Muscle of arm (tissue), 12 donors: ENCODE data around the gene FTO. TPM values are rescaled to one million over a fixed set of nuclear protein-coding genes. Genes with fewer than 3 reads are reported as not detected.
"Not testable (repeated sequence)": the region's sequence is repeated elsewhere in the genome, so short reads cannot be mapped to it uniquely, and the experiment has no call there.

Experiments
- DNase-seq: peaks from one replicate; pipeline ENCODE4 v3.0.0-alpha.2; 2013
- polyA plus RNA-seq, 12 donors: library from polyadenylated mRNA; unstranded; fragments of 120-200 nt; gene quantifications; one replicate each; pipeline ENCODE4 v1.2.1, GENCODE V29; 2013; ENCODE audit not compliant: insufficient read length in 12 of 12

Gene FTO
- polyA plus RNA-seq, 12 donors = 41.8 to 73.9 (median 62.4) TPM; not detected in 1

DNA sequence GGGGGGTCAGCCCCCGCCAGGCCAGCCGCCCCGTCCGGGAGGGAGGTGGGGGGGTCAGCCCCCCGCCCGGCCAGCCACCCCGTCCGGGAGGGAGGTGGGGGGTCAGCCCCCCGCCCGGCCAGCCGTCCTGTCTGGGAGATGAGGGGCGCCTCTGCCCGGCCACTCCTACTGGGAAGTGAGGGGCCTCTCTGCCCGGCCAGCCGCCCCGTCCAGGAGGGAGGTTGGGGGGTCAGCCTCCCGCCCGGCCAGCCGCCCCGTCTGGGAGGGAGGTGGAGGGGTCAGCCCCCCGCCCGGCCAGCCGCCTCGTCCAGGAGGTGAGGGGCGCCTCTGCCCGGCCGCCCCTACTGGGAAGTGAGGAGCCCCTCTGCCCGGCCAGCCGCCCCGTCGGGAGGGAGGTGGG is 5.7 kb upstream of the FTO start:
- not testable (repeated sequence) for DNase-seq

DNA sequence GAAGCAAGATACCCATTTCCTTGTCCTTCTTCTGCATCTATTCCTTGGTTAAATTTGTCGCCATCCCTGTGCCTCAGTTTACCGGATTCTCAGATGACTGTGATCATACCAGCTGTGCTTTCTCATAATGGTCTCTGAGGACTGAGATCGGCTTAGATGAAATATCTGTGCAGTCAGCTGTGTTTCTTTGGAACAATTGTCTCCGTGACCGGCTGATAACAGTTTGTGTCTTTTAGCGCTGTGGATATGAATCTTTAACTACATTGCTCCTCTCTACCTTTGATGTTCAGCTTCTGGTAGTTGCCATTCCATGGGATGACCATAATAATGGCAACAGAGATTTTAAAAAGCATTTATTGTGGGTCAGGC is 473 bp downstream of the FTO start:
- peak; percentile 18 for DNase-seq

DNA sequence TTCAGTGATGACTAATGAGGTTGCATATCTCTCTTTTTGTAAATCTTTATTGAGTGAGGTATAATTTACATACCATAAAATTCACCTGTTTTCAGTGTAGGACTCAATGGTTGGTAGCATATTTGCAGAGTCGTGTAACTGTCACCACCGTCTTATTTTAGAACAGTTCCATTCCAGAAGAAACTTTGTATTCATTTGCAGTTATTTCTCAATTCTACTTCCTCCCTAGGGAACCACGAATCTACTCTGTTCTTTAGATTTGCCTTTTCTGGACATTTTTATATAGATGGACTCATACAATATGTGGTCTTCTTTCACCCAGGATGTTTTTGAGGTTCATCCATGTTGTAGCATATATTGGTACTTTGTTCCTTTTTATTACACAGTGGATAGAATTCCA is 3.7 kb downstream of the FTO start:
- no peak for DNase-seq

DNA sequence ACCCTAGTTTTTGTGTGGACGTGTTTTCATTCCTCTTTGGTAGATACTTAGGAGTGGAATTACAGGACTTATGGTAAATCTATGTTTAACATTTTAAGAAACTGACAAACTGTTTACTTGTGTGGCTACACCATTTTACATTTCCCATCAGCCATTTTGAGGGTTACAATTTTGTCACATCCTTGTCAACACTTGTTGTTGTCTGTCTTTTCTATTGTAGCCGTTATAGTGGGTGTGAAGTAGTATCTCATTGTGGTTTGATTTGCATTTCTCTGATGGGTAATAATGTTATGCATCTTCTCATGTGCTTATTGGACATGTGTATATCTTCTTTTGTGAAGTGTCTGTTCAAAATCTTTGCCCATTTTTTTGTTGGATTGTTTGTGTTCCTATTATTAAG is 4.5 kb downstream of the FTO start:
- DNase-seq = no peak

DNA sequence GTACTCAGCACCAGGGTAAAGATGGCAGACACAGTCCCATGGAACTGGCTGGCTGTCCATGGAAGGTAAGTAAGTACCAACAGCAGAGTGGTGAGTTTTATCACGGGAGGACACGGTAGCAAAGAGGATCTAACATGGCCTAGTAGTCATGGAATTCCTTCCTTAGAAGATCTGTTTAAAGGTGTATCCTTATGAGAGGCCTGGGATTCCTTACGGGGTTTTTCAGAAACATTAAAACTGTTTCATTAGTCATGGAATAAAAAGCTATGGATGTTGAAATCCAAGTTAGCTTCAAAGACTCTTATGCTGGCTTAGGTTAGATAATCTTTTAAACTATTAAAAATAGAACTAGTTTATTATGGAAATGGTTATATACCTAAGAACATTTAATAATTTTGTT is 7.4 kb downstream of the FTO start:
- no peak for DNase-seq

GRCh38 chr16:53712065-53712464 is 8.1 kb downstream of the FTO start:
- DNase-seq = no peak

- DNase-seq = peak; percentile 31
Measured at GRCh38 chr16:53713403-53714204, 9.6 kb downstream of the FTO start.

DNA sequence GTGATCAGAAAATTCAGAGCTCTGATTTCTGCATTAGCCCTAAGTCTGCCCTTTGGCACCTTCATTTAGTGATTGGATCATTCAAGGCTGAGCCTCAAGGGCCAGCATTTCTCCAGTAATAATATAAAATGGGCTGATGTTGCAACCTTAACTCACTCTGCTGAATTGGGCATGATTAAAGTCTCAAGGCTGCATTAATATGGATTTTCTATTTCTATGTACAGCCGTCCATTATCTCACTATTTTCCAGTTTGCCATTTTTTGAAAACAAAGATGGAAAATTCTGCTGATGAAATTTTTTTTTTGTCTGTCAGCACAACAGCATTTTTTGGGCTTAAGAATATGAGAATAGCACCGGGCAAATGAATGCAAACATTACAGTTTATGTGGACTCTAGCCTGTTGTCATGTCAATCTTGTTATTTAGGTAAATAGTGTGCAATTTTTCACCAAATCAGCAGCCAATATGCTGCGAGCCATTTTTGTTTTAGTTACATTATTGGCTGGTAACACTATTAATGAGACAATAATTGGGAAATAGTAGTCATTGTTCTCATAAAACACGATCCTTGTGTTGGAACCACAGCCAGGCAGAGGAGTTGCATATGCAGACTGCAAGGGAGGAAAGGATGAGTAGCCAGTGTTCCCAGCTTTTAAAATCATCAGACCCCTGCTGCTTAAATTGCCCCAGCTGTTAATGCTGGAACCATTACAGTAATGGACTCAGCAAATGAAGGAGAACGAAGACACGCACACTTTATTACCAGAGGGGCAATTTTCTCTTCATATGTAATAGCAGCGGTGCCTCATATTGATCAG is 10.5 kb downstream of the FTO start:
- peak; percentile 85 for DNase-seq

DNA sequence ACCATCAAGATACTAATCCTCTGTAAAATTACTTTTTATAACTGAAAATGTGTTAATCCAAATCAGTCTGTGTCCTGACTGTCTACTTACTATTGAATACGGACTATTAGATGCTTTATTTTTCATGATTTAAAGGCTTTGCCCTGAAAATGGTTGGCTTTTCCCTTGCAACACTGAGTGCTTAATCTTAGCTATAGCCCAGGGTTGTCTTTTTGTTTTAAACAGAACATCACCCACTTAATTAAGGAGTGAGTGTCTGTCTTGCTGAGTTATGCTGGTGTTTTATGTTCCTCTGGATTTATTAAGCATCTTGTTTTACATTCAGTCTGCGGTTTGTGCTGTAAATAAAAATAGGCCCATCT is 11.0 kb downstream of the FTO start:
- no peak for DNase-seq

GRCh38 chr16:53717577-53717976 is 13.6 kb downstream of the FTO start:
- DNase-seq = no peak

DNA sequence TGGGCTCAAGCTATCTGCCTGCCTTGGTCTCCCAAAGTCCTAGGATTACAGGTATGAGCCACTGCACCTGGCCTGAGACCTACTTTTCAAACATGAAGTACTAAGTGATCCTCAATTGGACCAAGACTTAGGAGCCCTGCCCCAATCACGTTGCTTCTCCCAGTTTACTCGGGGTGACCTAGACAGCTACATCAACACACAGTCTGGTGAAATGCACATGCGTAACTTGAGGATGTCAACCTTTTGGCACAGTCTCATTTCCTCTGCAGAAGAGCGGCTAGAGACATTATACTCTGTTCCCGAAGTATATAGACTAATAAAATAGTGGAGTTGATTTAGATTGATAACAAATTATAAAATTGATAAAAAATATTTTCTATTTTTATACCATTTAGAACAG is 17.1 kb downstream of the FTO start:
- no peak for DNase-seq

GRCh38 chr16:53726625-53727024 is 22.7 kb downstream of the FTO start:
- DNase-seq = no peak

DNA sequence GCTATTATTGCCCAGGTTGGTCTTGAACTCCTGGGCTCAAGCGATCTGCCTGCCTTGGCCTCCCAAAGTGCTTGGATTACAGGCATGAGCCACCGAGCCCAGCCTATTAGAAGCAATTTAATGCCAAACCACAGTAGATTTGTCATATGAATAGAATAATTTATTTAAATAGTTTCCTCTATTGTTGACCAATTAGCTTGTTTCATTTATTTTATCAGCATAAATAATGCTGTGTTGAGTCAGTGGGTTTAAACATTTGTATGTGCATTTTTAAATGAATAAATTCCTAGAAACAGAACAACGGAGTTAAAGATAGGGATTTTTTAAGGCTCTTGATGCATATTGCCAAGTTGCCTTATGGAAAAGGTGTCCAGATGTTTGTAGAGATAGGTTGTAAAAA is 26.7 kb downstream of the FTO start:
- DNase-seq = no peak

GRCh38 chr16:53732296-53732929 is 28.5 kb downstream of the FTO start:
- DNase-seq = no peak

DNA sequence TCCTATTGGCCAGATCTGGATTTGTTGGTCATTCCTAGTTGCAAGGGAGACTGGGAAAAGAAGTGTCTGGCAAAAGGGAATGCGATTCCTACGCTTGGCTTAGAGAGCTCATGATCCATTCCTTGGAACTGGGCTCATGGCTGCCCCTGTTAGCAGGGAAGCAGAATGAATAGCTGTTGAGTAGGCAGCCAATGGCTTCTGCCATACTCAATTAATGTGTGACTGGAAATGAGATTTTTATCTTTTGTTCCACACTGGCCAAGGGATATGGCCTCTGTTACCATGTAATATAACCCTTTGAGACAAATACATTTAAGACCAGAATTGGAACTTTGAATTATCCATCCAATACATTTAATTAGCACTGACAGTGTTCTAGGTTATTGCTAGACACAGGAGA is 31.0 kb downstream of the FTO start:
- DNase-seq = no peak

DNA sequence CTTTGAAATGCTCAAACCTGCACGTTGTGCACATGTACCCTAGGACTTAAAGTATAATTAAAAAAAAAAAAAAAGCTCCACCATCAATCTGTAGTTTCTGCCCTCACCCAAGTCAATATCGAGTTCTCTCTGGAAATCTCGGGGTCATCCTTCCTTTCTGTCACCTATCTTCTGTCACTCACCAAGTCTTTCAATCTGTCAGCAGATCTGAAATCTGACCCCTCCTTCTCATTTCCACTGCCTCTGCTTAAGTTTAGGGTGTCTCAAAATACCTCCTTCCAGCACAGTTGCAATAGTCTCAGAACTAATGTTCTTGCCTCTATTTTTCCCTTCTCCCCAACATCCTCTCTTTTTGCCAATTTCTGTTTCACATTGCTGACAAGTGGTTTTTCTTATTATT is 32.3 kb downstream of the FTO start:
- DNase-seq = no peak

DNA sequence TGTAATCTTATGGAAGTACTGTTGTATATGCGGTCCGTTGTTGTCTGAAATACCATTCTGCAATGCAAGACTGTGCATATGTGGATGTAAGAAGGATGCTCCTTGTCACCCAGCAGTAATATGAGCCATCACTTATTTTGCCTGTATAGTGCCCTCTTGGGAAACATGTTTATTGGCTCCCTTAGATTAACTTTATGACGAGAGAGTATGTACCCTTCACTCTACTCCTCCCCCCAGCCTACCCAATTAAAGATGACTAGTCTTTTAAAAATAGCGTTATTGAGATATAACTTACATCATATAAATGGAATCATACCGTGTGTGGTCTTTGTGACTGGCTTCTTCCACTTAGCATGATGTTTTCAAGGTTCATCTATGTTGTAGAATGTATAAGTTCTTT is 33.6 kb downstream of the FTO start:
- DNase-seq = no peak

GRCh38 chr16:53740476-53740875 is 36.5 kb downstream of the FTO start:
- DNase-seq = no peak

- no peak for DNase-seq
Measured at GRCh38 chr16:53740933-53741531, 37.1 kb downstream of the FTO start.

- DNase-seq = no peak
Measured at GRCh38 chr16:53741546-53741945, 37.6 kb downstream of the FTO start.

DNA sequence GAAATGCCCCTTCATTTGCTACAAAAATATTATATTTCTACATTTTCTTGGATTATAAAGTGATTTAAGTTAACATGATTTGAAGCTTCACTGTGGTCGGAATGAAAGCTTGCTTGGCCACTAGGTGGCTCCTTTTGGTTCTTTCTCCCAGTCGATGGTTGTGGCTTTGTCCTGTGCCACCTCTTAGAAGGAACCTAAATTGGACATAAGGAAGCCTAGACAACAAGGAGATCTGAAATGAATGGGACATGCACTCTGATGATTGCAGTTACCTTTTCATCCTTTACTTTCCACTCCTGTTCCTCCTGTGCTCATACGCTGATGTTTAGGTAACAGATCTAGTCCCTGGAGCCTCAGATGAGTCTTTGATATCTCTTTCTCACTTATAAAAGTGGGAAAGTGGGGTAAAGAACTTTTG is 39.2 kb downstream of the FTO start:
- no peak for DNase-seq

- no peak for DNase-seq
Measured at GRCh38 chr16:53744449-53744848, 40.5 kb downstream of the FTO start.

DNA sequence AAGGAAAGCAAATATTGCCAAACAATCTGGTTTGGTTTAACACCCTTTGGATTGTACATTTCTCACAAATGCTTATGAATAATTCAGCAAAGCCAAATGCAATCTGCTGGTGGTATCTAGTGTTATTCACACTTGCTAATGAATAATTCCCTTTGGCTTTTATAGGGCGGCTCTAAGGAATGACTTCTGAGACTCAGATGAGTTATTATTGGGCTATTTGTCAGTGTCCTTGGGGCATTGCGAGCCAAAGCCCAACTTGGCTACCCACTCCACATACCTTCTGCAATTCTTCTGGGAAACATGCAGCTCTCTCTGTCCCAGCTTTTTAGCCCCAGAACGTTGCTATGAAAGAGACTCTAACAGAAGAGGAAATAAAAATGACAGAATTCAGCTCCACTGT is 41.1 kb downstream of the FTO start:
- no peak for DNase-seq
